ENCODE measurements around the gene PLA2G4F. TPM values are rescaled to one million over a fixed set of nuclear protein-coding genes. Genes with fewer than 3 reads are reported as not detected.

The PLA2G4F gene
- total RNA-seq, 1 donor from 2014 or later = not detected

- Mint-ChIP-seq H3K4me1 (ENCODE audit: low read depth) (peaks cover 4% of the 10 kb centered on the region), H3K27ac (ENCODE audit: unreplicated experiment) (no peak overlapping the region), H3K36me3 (ENCODE audit: low read depth) (peaks cover 2% of the 10 kb centered on the region), H3K9me3 (ENCODE audit: low read depth) (no peaks in the 10 kb centered on the region), H3K27me3 (ENCODE audit: low read depth) (peaks cover 17% of the 10 kb centered on the region), H3K4me3 (ENCODE audit: unreplicated experiment) (no peak overlapping the region)
- no peak for TF ChIP-seq CTCF (IDR thresholded peaks at IDR 0.05)
- DNase-seq (ENCODE audit: low spot score) = no peak
These were observed 9.1 kb downstream of the PLA2G4F start for GRCh38 chr15:42147431-42147735.

- peaks cover 19% of the 10 kb centered on the region for H3K27me3 Mint-ChIP-seq (ENCODE audit: low read depth)
These were observed 9.6 kb downstream of the PLA2G4F start for GRCh38 chr15:42146551-42147430.

GRCh38 chr15:42145546-42146455 is 10.6 kb downstream of the PLA2G4F start:
- no peak for TF ChIP-seq CTCF (IDR thresholded peaks at IDR 0.05)
- DNase-seq (ENCODE audit: low spot score) = no peak
- H3K4me3 Mint-ChIP-seq (ENCODE audit: unreplicated experiment) = no peak overlapping the region
- peaks cover 19% of the 10 kb centered on the region for H3K27me3 Mint-ChIP-seq (ENCODE audit: low read depth)
- H3K36me3 Mint-ChIP-seq (ENCODE audit: low read depth) = peaks cover 2% of the 10 kb centered on the region
- H3K4me1 Mint-ChIP-seq (ENCODE audit: low read depth) = no peaks in the 10 kb centered on the region
- no peaks in the 10 kb centered on the region for H3K9me3 Mint-ChIP-seq (ENCODE audit: low read depth)
- H3K27ac Mint-ChIP-seq (ENCODE audit: unreplicated experiment) = no peak overlapping the region

More at GRCh38 chr15:42146551-42147430, 9.6 kb downstream of the PLA2G4F start:
- TF ChIP-seq CTCF (IDR thresholded peaks at IDR 0.05) = no peak
- no peak overlapping the region for H3K4me3 Mint-ChIP-seq (ENCODE audit: unreplicated experiment)
- H3K36me3 Mint-ChIP-seq (ENCODE audit: low read depth) = peaks cover 2% of the 10 kb centered on the region
- H3K4me1 Mint-ChIP-seq (ENCODE audit: low read depth) = peaks cover 4% of the 10 kb centered on the region
- no peaks in the 10 kb centered on the region for H3K9me3 Mint-ChIP-seq (ENCODE audit: low read depth)
- H3K27ac Mint-ChIP-seq (ENCODE audit: unreplicated experiment) = no peak overlapping the region
- no peak for DNase-seq (ENCODE audit: low spot score)

GRCh38 chr15:42144841-42145375 is 11.5 kb downstream of the PLA2G4F start:
- peak; percentile 51 for DNase-seq (ENCODE audit: low spot score)
- no peaks in the 10 kb centered on the region for H3K4me1 Mint-ChIP-seq (ENCODE audit: low read depth)
- no peak overlapping the region for H3K27ac Mint-ChIP-seq (ENCODE audit: unreplicated experiment)
- TF ChIP-seq CTCF (IDR thresholded peaks at IDR 0.05) = no peak
- H3K9me3 Mint-ChIP-seq (ENCODE audit: low read depth) = no peaks in the 10 kb centered on the region
- no peak overlapping the region for H3K4me3 Mint-ChIP-seq (ENCODE audit: unreplicated experiment)
- H3K27me3 Mint-ChIP-seq (ENCODE audit: low read depth) = peaks cover 20% of the 10 kb centered on the region
- H3K36me3 Mint-ChIP-seq (ENCODE audit: low read depth) = peaks cover 2% of the 10 kb centered on the region
